Caco-2 (cell line): ENCODE measurements around the gene CCNJ. TPM values are rescaled to one million over a fixed set of nuclear protein-coding genes. Genes with fewer than 3 reads are reported as not detected.
A peak's percentile ranks its signal among the peaks of the same experiment; 100 is the strongest.

ENCODE experiments used
- BruUV-seq: library from RNA; stranded (reverse); fragments of 400-500 nt; replicated peaks from 2 replicates; lab custom pipeline; 2021; lab: Mats Ljungman, UMichigan
- CTCF ChIA-PET: fragments of 300-600 bp; sonication (Branson Sonifier 250); formaldehyde crosslinking; loops from one replicate; lab custom pipeline; 2022; ENCODE audit warnings: antibody characterized with exemption; lab: Charles Lee
- POLR2A ChIA-PET: fragments of 300-600 bp; sonication (Branson Sonifier 250); formaldehyde crosslinking; loops from one replicate; lab custom pipeline; 2022; ENCODE audit warnings: antibody characterized with exemption; lab: Charles Lee
- DNase-seq, 2 experiments: peaks; one replicate each; pipeline versions ENCODE4 v3.0.0 to v3.0.0-alpha.2; 2020 to 2022
- H3K27me3 ChIP-seq: replicated peaks from 2 replicates; pipeline ENCODE4 v1.6.0; 2011; ENCODE audit warnings: low read length; ENCODE audit not compliant: control insufficient read depth, insufficient read depth
- H3K36me3 ChIP-seq: 2 replicates; pipeline ENCODE4 v1.5.1; 2011; ENCODE audit warnings: low read length; ENCODE audit not compliant: control insufficient read depth, insufficient read depth
- H3K4me1 ChIP-seq: fragments of 250-450 bp; sonication (Bioruptor Pico); 2 replicates; pipeline ENCODE4 v1.5.1; 2020; ENCODE audit warnings: mild to moderate bottlenecking
- H3K4me3 ChIP-seq: 2 replicates; pipeline ENCODE4 v1.5.1; 2011; ENCODE audit warnings: low read depth, mild to moderate bottlenecking, control low read depth, low read length
- H3K9me3 ChIP-seq: fragments of 250-450 bp; sonication (Bioruptor Pico); 2 replicates; pipeline ENCODE4 v1.5.1; 2020; ENCODE audit warnings: mild to moderate bottlenecking, moderate library complexity
- H3K27ac Mint-ChIP-seq: one replicate; pipeline ENCODE4 v1.8.0; 2022; ENCODE audit warnings: mixed read lengths; ENCODE audit not compliant: unreplicated experiment
- H3K27me3 Mint-ChIP-seq: one replicate; pipeline ENCODE4 v1.8.0; 2022; ENCODE audit warnings: mixed read lengths; ENCODE audit not compliant: insufficient read depth, unreplicated experiment
- H3K36me3 Mint-ChIP-seq: one replicate; pipeline ENCODE4 v1.8.0; 2022; ENCODE audit warnings: mild to moderate bottlenecking, mixed read lengths; ENCODE audit not compliant: insufficient read depth, unreplicated experiment
- H3K4me1 Mint-ChIP-seq: one replicate; pipeline ENCODE4 v1.8.0; 2022; ENCODE audit warnings: low read depth, mixed read lengths; ENCODE audit not compliant: unreplicated experiment
- H3K4me3 Mint-ChIP-seq: one replicate; pipeline ENCODE4 v1.8.0; 2022; ENCODE audit warnings: mild to moderate bottlenecking, moderate library complexity, mixed read lengths; ENCODE audit not compliant: unreplicated experiment
- H3K9me3 Mint-ChIP-seq: one replicate; pipeline ENCODE4 v1.8.0; 2022; ENCODE audit warnings: mixed read lengths; ENCODE audit not compliant: unreplicated experiment
- intact Hi-C: fragments of 100-400 bp; cut with micrococcal nuclease; formaldehyde crosslinking; loops from one replicate; pipeline ENCODE4 v1.10.0; 2022; ENCODE audit not compliant: unreplicated experiment
- total RNA-seq: library from RNA; stranded (reverse); gene quantifications from 2 replicates; pipeline ENCODE4 v1.2.3, GENCODE V29; 2022
- TF ChIP-seq, protein P1 (sequence below), 2 experiments: fragments of 200-600 bp in 1 of 2; IDR thresholded peaks; 1 replicate in 1 of 2; 2 replicates in 1 of 2; pipeline versions ENCODE4 v1.5.1 to v1.8.0; 2011 to 2022; ENCODE audit warnings: antibody characterized with exemption in 1 of 2, control low read depth in 1 of 2, inconsistent platforms in 1 of 2, low read depth in 1 of 2, low read length in 1 of 2, mild to moderate bottlenecking in 1 of 2, moderate library complexity in 1 of 2; ENCODE audit not compliant: insufficient read depth in 1 of 2, severe bottlenecking in 1 of 2, unreplicated experiment in 1 of 2

Gene CCNJ
- total RNA-seq, 1 experiment from 2014 or later = 23.5 TPM

DNA sequence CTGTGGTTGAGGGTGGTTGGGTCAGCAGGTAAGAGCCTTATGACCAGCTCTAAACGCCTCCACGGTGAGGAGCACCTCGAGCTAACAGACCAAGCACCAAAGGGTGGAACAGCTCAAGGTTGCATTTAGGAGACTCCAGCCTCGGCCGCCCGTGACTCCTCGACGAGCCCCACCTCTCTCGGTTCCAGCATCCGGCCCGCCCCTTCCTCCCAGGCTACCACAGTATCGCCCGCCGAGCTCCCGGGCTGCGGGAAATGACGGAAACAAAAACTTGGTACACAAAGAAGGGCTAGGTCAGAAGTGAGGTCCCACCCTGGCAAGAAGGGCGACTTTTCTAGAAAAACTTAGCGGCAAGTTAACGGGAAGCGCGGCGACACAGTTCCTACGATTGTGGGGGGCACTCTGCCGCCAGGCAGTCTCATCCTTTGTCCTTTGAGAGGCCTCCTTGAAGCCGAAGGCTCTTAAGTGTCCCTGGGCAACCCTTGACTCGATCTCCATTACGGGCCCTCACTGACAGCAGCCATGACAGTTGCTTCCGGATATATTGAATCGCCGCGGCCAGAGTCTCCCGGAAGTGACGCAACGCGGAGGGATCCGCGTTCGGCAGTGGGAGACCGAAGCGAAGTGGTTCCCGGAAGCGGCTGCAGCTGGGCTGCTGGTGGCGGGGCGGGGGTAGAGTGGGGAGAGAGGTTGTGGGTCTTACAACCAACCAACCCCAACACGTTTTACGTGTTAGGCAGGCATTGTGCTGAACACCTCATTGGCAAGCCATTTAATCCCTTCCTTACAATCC lies 46.5 kb downstream of the CCNJ start:
- CTCF ChIA-PET = interaction anchor here (0.6 to 2.2 kb wide), 2 partner anchors 25 to 40 kb away, joined by 5 to 19 read pairs; partner anchors contain the start of gene ZNF518A
- peak overlapping the region; percentile 90 for H3K4me3 Mint-ChIP-seq

GRCh38 chr10:96090463-96090800 lies 47.0 kb downstream of the CCNJ start:
- H3K27ac Mint-ChIP-seq = peak overlapping the region; percentile 98
- TF ChIP-seq, protein P1, sequence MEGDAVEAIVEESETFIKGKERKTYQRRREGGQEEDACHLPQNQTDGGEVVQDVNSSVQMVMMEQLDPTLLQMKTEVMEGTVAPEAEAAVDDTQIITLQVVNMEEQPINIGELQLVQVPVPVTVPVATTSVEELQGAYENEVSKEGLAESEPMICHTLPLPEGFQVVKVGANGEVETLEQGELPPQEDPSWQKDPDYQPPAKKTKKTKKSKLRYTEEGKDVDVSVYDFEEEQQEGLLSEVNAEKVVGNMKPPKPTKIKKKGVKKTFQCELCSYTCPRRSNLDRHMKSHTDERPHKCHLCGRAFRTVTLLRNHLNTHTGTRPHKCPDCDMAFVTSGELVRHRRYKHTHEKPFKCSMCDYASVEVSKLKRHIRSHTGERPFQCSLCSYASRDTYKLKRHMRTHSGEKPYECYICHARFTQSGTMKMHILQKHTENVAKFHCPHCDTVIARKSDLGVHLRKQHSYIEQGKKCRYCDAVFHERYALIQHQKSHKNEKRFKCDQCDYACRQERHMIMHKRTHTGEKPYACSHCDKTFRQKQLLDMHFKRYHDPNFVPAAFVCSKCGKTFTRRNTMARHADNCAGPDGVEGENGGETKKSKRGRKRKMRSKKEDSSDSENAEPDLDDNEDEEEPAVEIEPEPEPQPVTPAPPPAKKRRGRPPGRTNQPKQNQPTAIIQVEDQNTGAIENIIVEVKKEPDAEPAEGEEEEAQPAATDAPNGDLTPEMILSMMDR (IDR thresholded peaks at IDR 0.05; ENCODE audit: insufficient read depth in 1 of 2, low read depth in 1 of 2, low read length in 1 of 2, severe bottlenecking in 1 of 2, unreplicated experiment in 1 of 2) = no peak
- DNase-seq = no peak
- no peaks in the 10 kb centered on the region for H3K4me1 Mint-ChIP-seq
- no peaks in the 10 kb centered on the region for H3K36me3 ChIP-seq
- peaks cover 21% of the 10 kb centered on the region for H3K4me1 ChIP-seq
- BruUV-seq = TSS peak; percentile 93
- ChIA-PET CTCF (interaction anchor here (2.2 kb wide), 1 partner anchor 40 kb away, joined by 19 read pairs; the partner anchor contains the start of gene ZNF518A), POLR2A (interaction anchor here (0.5 to 2.3 kb wide), 4 partner anchors 39 to 194 kb away, joined by 4 to 90 read pairs (median 8); partner anchors contain the start of genes CCNJ and ZNF518A)
- no peaks in the 10 kb centered on the region for H3K27me3 ChIP-seq
- peaks cover 15% of the 10 kb centered on the region for H3K36me3 Mint-ChIP-seq
- intact Hi-C loops = loop anchor here (1.0 kb wide), 2 partner anchors 28 to 34 kb away; no protein-coding TSS in a partner anchor
- peaks cover 6% of the 10 kb centered on the region for H3K27me3 Mint-ChIP-seq
- no peaks in the 10 kb centered on the region for H3K9me3 ChIP-seq
- peak overlapping the region; percentile 90 for H3K4me3 Mint-ChIP-seq
- H3K4me3 ChIP-seq = peak overlapping the region; percentile 75
- no peaks in the 10 kb centered on the region for H3K9me3 Mint-ChIP-seq

More for the DNA sequence above, 46.5 kb downstream of the CCNJ start:
- intact Hi-C loops = loop anchor here (1.0 to 2.0 kb wide), 5 partner anchors 28 to 73 kb away; partner anchors contain the start of genes CCNJ and ZNF518A
- no peaks in the 10 kb centered on the region for H3K4me1 Mint-ChIP-seq
- no peaks in the 10 kb centered on the region for H3K9me3 Mint-ChIP-seq
- BruUV-seq = TSS peak; percentile 46
- H3K27me3 ChIP-seq = no peaks in the 10 kb centered on the region
- DNase-seq = peak; percentile 96 to 97
- H3K36me3 Mint-ChIP-seq = peaks cover 15% of the 10 kb centered on the region
- no peaks in the 10 kb centered on the region for H3K9me3 ChIP-seq
- POLR2A ChIA-PET = interaction anchor here (0.5 to 2.3 kb wide), 9 partner anchors 24 to 194 kb away, joined by 3 to 90 read pairs (median 4); partner anchors contain the start of genes CCNJ and ZNF518A
- peaks cover 21% of the 10 kb centered on the region for H3K4me1 ChIP-seq
- peak overlapping the region; percentile 75 for H3K4me3 ChIP-seq
- peak overlapping the region; percentile 98 for H3K27ac Mint-ChIP-seq
- TF ChIP-seq, protein P1 (IDR thresholded peaks at IDR 0.05; ENCODE audit: insufficient read depth in 1 of 2, low read depth in 1 of 2, low read length in 1 of 2, severe bottlenecking in 1 of 2, unreplicated experiment in 1 of 2) = no peak
- H3K36me3 ChIP-seq = no peaks in the 10 kb centered on the region
- H3K27me3 Mint-ChIP-seq = peaks cover 2% of the 10 kb centered on the region

- Histone ChIP-seq H3K27me3 (peaks cover 2% of the 10 kb centered on the region; the same call in 1 of the 2 replicates), H3K36me3 (no peaks in the 10 kb centered on the region), H3K4me3 (no peak overlapping the region), H3K9me3 (no peaks in the 10 kb centered on the region), H3K4me1 (peaks cover 21% of the 10 kb centered on the region)
- Mint-ChIP-seq H3K4me1 (no peaks in the 10 kb centered on the region), H3K9me3 (no peaks in the 10 kb centered on the region), H3K4me3 (no peak overlapping the region), H3K36me3 (peaks cover 15% of the 10 kb centered on the region), H3K27ac (no peak overlapping the region), H3K27me3 (peaks cover 13% of the 10 kb centered on the region)
- intact Hi-C loops = no loop called here
- ChIA-PET POLR2A (no interaction called here), CTCF (no interaction called here)
- BruUV-seq = no TSS peak
- DNase-seq = no peak
- TF ChIP-seq, protein P1 (IDR thresholded peaks at IDR 0.05; ENCODE audit: insufficient read depth in 1 of 2, low read depth in 1 of 2, low read length in 1 of 2, severe bottlenecking in 1 of 2, unreplicated experiment in 1 of 2) = no peak
Observed at GRCh38 chr10:96092999-96093767, 49.8 kb downstream of the CCNJ start.
